ENCODE results near the gene HEY2. TPM values are rescaled to one million over a fixed set of nuclear protein-coding genes. Genes with fewer than 3 reads are reported as not detected.

The HEY2 gene
- total and polyA plus RNA-seq, 10 of the 15 experiments (the other 5 are each of a cell fraction or from before 2014, with no cell fraction given) = 0.01 to 0.32 (median 0.08) TPM; not detected in 4

DNA sequence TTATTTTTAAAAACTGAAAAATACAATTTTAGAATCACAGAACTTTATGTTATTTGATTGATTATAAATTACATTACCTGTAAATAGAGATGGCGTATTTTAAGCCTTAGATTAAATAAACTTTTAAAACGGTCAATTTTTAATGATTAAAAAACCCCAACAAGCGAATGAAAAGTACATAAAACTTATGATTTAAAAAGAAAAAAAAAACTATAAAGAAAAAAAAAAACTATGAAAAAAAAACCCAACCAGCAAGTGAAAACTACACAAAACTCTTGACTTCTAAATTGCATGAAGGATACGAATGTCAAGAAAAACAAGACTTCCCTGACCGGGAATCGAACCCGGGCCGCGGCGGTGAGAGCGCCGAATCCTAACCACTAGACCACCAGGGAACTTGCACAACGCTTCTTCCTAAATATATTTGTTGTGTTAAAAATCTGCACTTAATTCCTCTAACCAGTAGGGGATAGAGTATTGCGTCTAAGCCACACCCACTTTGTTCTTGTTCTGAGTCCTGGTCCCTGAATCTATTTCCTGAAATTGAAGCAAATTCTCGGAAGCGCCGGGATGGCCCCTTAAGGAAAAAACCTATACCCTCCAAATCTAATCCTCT lies 30.6 kb downstream of the HEY2 start (continued):
- TF ChIP-seq HDAC6 (IDR thresholded peaks at IDR 0.05; ENCODE audit: unreplicated experiment) (peak; percentile 15), IRF4 (IDR thresholded peaks at IDR 0.05; ENCODE audit: low read depth, low read length) (peak; percentile 55; the same call in 1 of the 2 replicates), E2F8 (IDR thresholded peaks at IDR 0.05; ENCODE audit: low read depth, partially characterized antibody) (peak; percentile 68), MXI1 (IDR thresholded peaks at IDR 0.05; ENCODE audit: low read depth, low read length) (no peak), SMAD1 (IDR thresholded peaks at IDR 0.05; ENCODE audit: low read depth, partially characterized antibody) (peak; percentile 11), JUNB (IDR thresholded peaks at IDR 0.05) (peak; percentile 61), STAT3 (IDR thresholded peaks at IDR 0.05; ENCODE audit: low read depth, low read length) (no peak), SREBF2 (IDR thresholded peaks at IDR 0.05; ENCODE audit: low read length) (peak; percentile 97), CEBPB (IDR thresholded peaks at IDR 0.05; ENCODE audit: borderline replicate concordance in 1 of 2, low read depth in 2 of 2, low read length in 2 of 2) (no peak), ZNF24 (IDR thresholded peaks at IDR 0.05) (peak; percentile 100)
- TF ChIP-seq, protein P1, sequence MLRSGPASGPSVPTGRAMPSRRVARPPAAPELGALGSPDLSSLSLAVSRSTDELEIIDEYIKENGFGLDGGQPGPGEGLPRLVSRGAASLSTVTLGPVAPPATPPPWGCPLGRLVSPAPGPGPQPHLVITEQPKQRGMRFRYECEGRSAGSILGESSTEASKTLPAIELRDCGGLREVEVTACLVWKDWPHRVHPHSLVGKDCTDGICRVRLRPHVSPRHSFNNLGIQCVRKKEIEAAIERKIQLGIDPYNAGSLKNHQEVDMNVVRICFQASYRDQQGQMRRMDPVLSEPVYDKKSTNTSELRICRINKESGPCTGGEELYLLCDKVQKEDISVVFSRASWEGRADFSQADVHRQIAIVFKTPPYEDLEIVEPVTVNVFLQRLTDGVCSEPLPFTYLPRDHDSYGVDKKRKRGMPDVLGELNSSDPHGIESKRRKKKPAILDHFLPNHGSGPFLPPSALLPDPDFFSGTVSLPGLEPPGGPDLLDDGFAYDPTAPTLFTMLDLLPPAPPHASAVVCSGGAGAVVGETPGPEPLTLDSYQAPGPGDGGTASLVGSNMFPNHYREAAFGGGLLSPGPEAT (IDR thresholded peaks at IDR 0.05; ENCODE audit: low read depth) = peak; percentile 65
- TF ChIP-seq, protein P2, sequence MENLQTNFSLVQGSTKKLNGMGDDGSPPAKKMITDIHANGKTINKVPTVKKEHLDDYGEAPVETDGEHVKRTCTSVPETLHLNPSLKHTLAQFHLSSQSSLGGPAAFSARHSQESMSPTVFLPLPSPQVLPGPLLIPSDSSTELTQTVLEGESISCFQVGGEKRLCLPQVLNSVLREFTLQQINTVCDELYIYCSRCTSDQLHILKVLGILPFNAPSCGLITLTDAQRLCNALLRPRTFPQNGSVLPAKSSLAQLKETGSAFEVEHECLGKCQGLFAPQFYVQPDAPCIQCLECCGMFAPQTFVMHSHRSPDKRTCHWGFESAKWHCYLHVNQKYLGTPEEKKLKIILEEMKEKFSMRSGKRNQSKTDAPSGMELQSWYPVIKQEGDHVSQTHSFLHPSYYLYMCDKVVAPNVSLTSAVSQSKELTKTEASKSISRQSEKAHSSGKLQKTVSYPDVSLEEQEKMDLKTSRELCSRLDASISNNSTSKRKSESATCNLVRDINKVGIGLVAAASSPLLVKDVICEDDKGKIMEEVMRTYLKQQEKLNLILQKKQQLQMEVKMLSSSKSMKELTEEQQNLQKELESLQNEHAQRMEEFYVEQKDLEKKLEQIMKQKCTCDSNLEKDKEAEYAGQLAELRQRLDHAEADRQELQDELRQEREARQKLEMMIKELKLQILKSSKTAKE (IDR thresholded peaks at IDR 0.05; ENCODE audit: low read depth, poor library complexity, severe bottlenecking) = peak; percentile 90
